Vagina (tissue), 2 donors: ENCODE results near the gene PRB2. TPM values are rescaled to one million over a fixed set of nuclear protein-coding genes. Genes with fewer than 3 reads are reported as not detected.

ENCODE experiments used
- DNase-seq, 2 donors: peaks; one replicate each; pipeline ENCODE4 v3.0.0-alpha.2; 2017; ENCODE audit errors: extremely low spot score in 2 of 2
- H3K27ac ChIP-seq: fragments of 200-600 bp; sonication (generic); one replicate; pipeline ENCODE4 v1.5.1; 2019
- H3K27me3 ChIP-seq: fragments of 200-600 bp; sonication (generic); one replicate; pipeline ENCODE4 v1.5.1; 2019
- H3K36me3 ChIP-seq, 2 donors: fragments of 200-600 bp; sonication (generic); one replicate each; pipeline ENCODE4 v1.5.1; 2017 to 2019
- H3K4me1 ChIP-seq: fragments of 200-600 bp; sonication (generic); one replicate; pipeline ENCODE4 v1.5.1; 2019
- H3K4me3 ChIP-seq, 2 donors: fragments of 200-600 bp; sonication (generic); 1 replicate in 1 of 2; 2 replicates in 1 of 2; pipeline ENCODE4 v1.5.1; 2016 to 2019
- H3K9me3 ChIP-seq: fragments of 200-600 bp; sonication (generic); one replicate; pipeline ENCODE4 v1.5.1; 2019
- CTCF ChIP-seq, 3 experiments: fragments of 450-650 bp in 2 of 3; fragments of 200-600 bp in 1 of 3; sonication (generic) in 1 of 3; IDR thresholded peaks; one replicate each; pipeline ENCODE4 v1.5.1; 2017 to 2019; ENCODE audit warnings: antibody characterized with exemption in 3 of 3, mild to moderate bottlenecking in 2 of 3, moderate library complexity in 2 of 3
- POLR2A ChIP-seq, 2 donors: fragments of 450-650 bp; IDR thresholded peaks; one replicate each; pipeline ENCODE4 v1.6.1; 2017; ENCODE audit warnings: antibody characterized with exemption in 2 of 2, mild to moderate bottlenecking in 2 of 2, moderate library complexity in 2 of 2
- POLR2AphosphoS5 ChIP-seq, 2 donors: sonication (generic); formaldehyde crosslinking; IDR thresholded peaks; one replicate each; pipeline ENCODE4 v1.9.0; 2017; ENCODE audit warnings: antibody characterized with exemption in 2 of 2, mild to moderate bottlenecking in 2 of 2, low read depth in 1 of 2; ENCODE audit not compliant: insufficient read depth in 1 of 2
- intact Hi-C: fragments of 100-400 bp; cut with DNase I; formaldehyde crosslinking; loops from one replicate; pipeline ENCODE4 v1.15.1; 2023
- total RNA-seq: library from RNA; depleted of rRNA; stranded (reverse); fragments of >200 nt; gene quantifications from one replicate; pipeline ENCODE4 v1.2.3, GENCODE V29; 2016

The PRB2 gene
- total RNA-seq, 1 donor from 2014 or later, result not detected

- intact Hi-C loops, result no loop called here
- H3K27me3 ChIP-seq, result no peaks in the 10 kb centered on the region
- no peaks in the 10 kb centered on the region for H3K4me1 ChIP-seq
- TF ChIP-seq CTCF (IDR thresholded peaks at IDR 0.05) (no peak), POLR2A (IDR thresholded peaks at IDR 0.05) (no peak)
- H3K27ac ChIP-seq, result no peak overlapping the region
- H3K9me3 ChIP-seq, result no peaks in the 10 kb centered on the region
- DNase-seq, result no peak
- no peak overlapping the region for H3K4me3 ChIP-seq
- H3K36me3 ChIP-seq, result no peaks in the 10 kb centered on the region
Measured at GRCh38 chr12:11348439-11348838, 46.9 kb downstream of the PRB2 start.

DNA sequence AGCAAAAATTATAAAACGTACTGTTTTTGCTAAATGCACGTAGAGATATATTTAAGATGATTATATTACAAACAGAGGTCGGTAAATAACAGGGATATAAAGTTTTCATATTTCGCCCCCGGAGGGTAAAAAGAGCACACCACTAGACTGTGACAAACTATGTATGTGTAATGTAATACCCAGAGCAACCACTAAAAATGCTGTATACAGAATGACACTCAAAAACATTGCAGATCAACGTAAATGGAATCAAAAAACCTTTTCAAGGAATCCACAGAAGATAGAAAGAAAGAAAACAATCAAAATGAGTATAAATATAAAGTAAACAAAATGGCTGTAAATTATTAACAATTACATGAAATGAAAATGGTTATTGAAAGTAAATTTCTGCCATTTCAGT lies 47.6 kb downstream of the PRB2 start:
- no peak for DNase-seq
- Histone ChIP-seq H3K27me3 (no peaks in the 10 kb centered on the region), H3K9me3 (no peaks in the 10 kb centered on the region), H3K27ac (no peak overlapping the region), H3K36me3 (no peaks in the 10 kb centered on the region), H3K4me1 (no peaks in the 10 kb centered on the region), H3K4me3 (no peak overlapping the region)
- TF ChIP-seq CTCF (IDR thresholded peaks at IDR 0.05) (no peak), POLR2AphosphoS5 (IDR thresholded peaks at IDR 0.05; ENCODE audit: insufficient read depth in 1 of 2, low read depth in 1 of 2) (no peak), POLR2A (IDR thresholded peaks at IDR 0.05) (no peak)
- intact Hi-C loops, result no loop called here

GRCh38 chr12:11344500-11344899 lies 50.9 kb downstream of the PRB2 start:
- Histone ChIP-seq H3K27ac (no peak overlapping the region), H3K9me3 (no peaks in the 10 kb centered on the region), H3K4me1 (no peaks in the 10 kb centered on the region), H3K27me3 (no peaks in the 10 kb centered on the region), H3K36me3 (no peaks in the 10 kb centered on the region), H3K4me3 (no peak overlapping the region)
- DNase-seq, result no peak
- TF ChIP-seq CTCF (IDR thresholded peaks at IDR 0.05) (no peak), POLR2A (IDR thresholded peaks at IDR 0.05) (no peak), POLR2AphosphoS5 (IDR thresholded peaks at IDR 0.05; ENCODE audit: insufficient read depth in 1 of 2, low read depth in 1 of 2) (no peak)
- intact Hi-C loops, result no loop called here

Other genes with a start within 250 kb of the PRB2 start
- 5.4 TPM for gene SMIM10L1, start 224.4 kb downstream of the PRB2 start, total RNA-seq
- gene TAS2R42, start 208.6 kb downstream of the PRB2 start, total RNA-seq, result not detected
- not detected for gene PRB3, start 125.9 kb downstream of the PRB2 start, total RNA-seq
- not detected for gene PRB4, start 85.1 kb downstream of the PRB2 start, total RNA-seq